Left forelimb (tissue), 1 donor: Measurements from ENCODE around the gene MSRB2.
"Not testable (repeated sequence)": the region's sequence is repeated elsewhere in the genome, so short reads cannot be mapped to it uniquely, and the experiment has no call there.

ENCODE experiments used
- DNase-seq: peaks from one replicate; pipeline ENCODE4 v3.0.0-alpha.2; 2018; ENCODE audit warnings: low spot score

MSRB2 gene

GRCh38 chr10:23095404-23095965 is at the start of gene MSRB2:
Gene MSRB2, plus strand, starts transcription at chr10:23095579. Its CDS starts 30 bp downstream, at chr10:23095609.
- DNase-seq = peak; percentile 92

- no peak for DNase-seq
Observed at GRCh38 chr10:23046027-23046426, 49.4 kb upstream of the MSRB2 start.

- DNase-seq = no peak
Observed at GRCh38 chr10:23047201-23048050, 48.0 kb upstream of the MSRB2 start.

GRCh38 chr10:23048191-23048590 is 47.2 kb upstream of the MSRB2 start:
- DNase-seq = no peak

- DNase-seq = no peak
Observed at GRCh38 chr10:23051278-23051677, 44.1 kb upstream of the MSRB2 start.

GRCh38 chr10:23051855-23052331 is 43.5 kb upstream of the MSRB2 start:
- no peak for DNase-seq

GRCh38 chr10:23053036-23053435 is 42.3 kb upstream of the MSRB2 start:
- DNase-seq = no peak

- no peak for DNase-seq
Observed at GRCh38 chr10:23055424-23056185, 39.8 kb upstream of the MSRB2 start.

GRCh38 chr10:23056186-23056579 is 39.2 kb upstream of the MSRB2 start:
- no peak for DNase-seq

- no peak for DNase-seq
Observed at GRCh38 chr10:23058366-23058765, 37.0 kb upstream of the MSRB2 start.

GRCh38 chr10:23060918-23061317 is 34.5 kb upstream of the MSRB2 start:
- DNase-seq = no peak

- no peak for DNase-seq
Observed at GRCh38 chr10:23063045-23063972, 32.1 kb upstream of the MSRB2 start.

GRCh38 chr10:23063973-23064812 is 31.2 kb upstream of the MSRB2 start:
- no peak for DNase-seq

- DNase-seq = not testable (repeated sequence)
Observed at GRCh38 chr10:23064813-23065114, 30.6 kb upstream of the MSRB2 start.

- no peak for DNase-seq
Observed at GRCh38 chr10:23065181-23065948, 30.0 kb upstream of the MSRB2 start.

GRCh38 chr10:23067337-23067736 is 28.0 kb upstream of the MSRB2 start:
- DNase-seq = no peak

GRCh38 chr10:23067939-23068775 is 27.2 kb upstream of the MSRB2 start:
- no peak for DNase-seq

GRCh38 chr10:23069019-23069815 is 26.2 kb upstream of the MSRB2 start:
- DNase-seq = no peak
